ENCODE measurements around the gene JUNB.
A peak's percentile ranks its signal among the peaks of the same experiment; 100 is the strongest.
"Not testable (repeated sequence)": the region's sequence is repeated elsewhere in the genome, so short reads cannot be mapped to it uniquely, and the experiment has no call there.

Gene JUNB

GRCh38 chr19:12802267-12803106, 11.2 kb downstream of the JUNB start:
- H3K27me3 ChIP-seq: no peaks in the 10 kb centered on the region
- H3K36me3 ChIP-seq: peaks cover 35% of the 10 kb centered on the region
- H3K9me3 ChIP-seq: no peaks in the 10 kb centered on the region
- peak overlapping the region; percentile 90 for H3K4me3 ChIP-seq
- H3K9ac ChIP-seq: peak overlapping the region; percentile 97
- peak overlapping the region; percentile 92 for H3K27ac ChIP-seq
- no peak for TF ChIP-seq Cebpa-rat (IDR thresholded peaks at IDR 0.05)
- H3K4me2 ChIP-seq: peak overlapping the region; percentile 87
- H4K20me1 ChIP-seq: peaks cover 15% of the 10 kb centered on the region
- H3K4me1 ChIP-seq: peaks cover 59% of the 10 kb centered on the region

DNA sequence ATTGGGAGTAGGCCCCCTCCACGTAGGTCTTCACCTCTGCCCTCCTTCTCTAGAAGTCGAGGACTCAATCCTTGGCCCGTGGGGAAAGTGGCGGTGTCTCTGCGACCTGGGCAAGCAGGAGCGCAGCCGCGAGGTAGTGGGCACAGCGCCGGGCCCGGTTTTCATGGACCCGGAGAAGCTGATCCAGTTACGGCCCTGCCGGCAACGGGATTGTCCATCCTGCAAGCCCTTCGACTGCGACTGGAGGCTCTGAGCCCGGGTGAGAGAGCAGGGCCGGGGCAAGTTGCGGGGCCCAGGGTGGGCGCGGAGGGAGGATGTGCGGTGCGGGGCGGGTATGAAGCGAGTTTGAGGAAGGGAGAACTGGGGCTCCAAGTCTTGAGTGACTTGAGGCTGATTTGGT, 12.8 kb downstream of the JUNB start:
- Histone ChIP-seq H3K4me3 (no peak overlapping the region), H3K4me1 (peaks cover 59% of the 10 kb centered on the region), H3K36me3 (peaks cover 35% of the 10 kb centered on the region), H3K9ac (no peak overlapping the region), H3K27ac (no peak overlapping the region), H3K4me2 (0 out of 2 replicates have a peak overlapping the region, but pooled peaks have one; percentile 14), H4K20me1 (peaks cover 15% of the 10 kb centered on the region), H3K27me3 (no peaks in the 10 kb centered on the region), H3K9me3 (no peaks in the 10 kb centered on the region)
- no peak for TF ChIP-seq Cebpa-rat (IDR thresholded peaks at IDR 0.05)

DNA sequence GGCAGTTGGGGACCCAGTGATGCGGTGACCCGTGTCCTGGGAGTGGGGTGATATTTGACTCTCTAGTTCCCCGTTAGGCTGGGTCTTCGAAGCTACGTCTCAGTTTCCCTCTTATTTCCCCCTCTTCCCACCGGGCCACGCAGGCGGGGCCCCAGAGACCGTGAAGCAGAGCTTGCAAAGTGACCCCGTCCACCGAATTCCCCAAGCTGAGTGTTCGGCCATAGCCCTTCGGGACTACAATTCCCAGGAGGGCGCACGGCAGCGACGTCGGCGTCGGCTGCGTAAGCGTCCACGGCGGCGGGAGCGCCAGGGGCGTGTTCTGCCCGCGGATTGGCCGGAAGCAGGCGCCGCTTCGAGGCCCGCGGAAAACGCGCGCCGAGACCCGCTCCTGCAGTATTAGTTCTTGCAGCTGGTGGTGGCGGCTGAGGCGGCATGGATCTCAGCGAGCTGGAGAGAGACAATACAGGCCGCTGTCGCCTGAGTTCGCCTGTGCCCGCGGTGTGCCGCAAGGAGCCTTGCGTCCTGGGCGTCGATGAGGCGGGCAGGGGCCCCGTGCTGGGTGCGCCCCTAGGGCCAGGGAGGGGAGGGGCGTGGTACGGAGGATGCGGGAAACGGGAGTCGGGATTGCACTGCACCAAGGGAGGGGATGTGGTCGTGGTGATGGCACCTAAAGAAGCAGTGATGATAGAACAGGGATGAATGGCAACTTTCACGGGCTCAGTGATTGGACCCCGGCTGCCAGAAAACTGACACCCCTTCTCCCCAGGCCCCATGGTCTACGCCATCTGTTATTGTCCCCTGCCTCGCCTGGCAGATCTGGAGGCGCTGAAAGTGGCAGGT, 15.2 kb downstream of the JUNB start, which contains the start of gene RNASEH2A:
Gene RNASEH2A (plus strand): TSS at position 343 of the 840 bp plus-strand sequence. CDS start 90 bp downstream, at position 433.
- no peaks in the 10 kb centered on the region for H3K27me3 ChIP-seq
- peak within 1 kb of the TSS; percentile 96 for H3K4me2 ChIP-seq
- H3K4me1 ChIP-seq: peaks cover 44% of the 10 kb centered on the region
- H3K9me3 ChIP-seq: no peaks in the 10 kb centered on the region
- peak within 1 kb of the TSS; percentile 78 for H3K4me3 ChIP-seq
- H3K9ac ChIP-seq: peak within 1 kb of the TSS; percentile 87
- H4K20me1 ChIP-seq: no peaks in the 10 kb centered on the region
- peak within 1 kb of the TSS; percentile 81 for H3K27ac ChIP-seq
- H3K36me3 ChIP-seq: peaks cover 43% of the 10 kb centered on the region
- TF ChIP-seq Cebpa-rat (IDR thresholded peaks at IDR 0.05): no peak

GRCh38 chr19:12815088-12815487, 23.8 kb downstream of the JUNB start:
- no peak for TF ChIP-seq Cebpa-rat (IDR thresholded peaks at IDR 0.05)
- H3K9me3 ChIP-seq: no peaks in the 10 kb centered on the region
- H3K4me3 ChIP-seq: no peak overlapping the region
- no peak overlapping the region for H3K9ac ChIP-seq
- no peaks in the 10 kb centered on the region for H4K20me1 ChIP-seq
- H3K36me3 ChIP-seq: peaks cover 74% of the 10 kb centered on the region
- no peaks in the 10 kb centered on the region for H3K27me3 ChIP-seq
- H3K4me2 ChIP-seq: no peak overlapping the region
- H3K4me1 ChIP-seq: no peaks in the 10 kb centered on the region
- H3K27ac ChIP-seq: no peak overlapping the region

GRCh38 chr19:12817188-12817587, 25.9 kb downstream of the JUNB start:
- H3K36me3 ChIP-seq: peaks cover 53% of the 10 kb centered on the region
- not testable (repeated sequence) for H3K9ac ChIP-seq, H3K4me2 ChIP-seq, H4K20me1 ChIP-seq, H3K27ac ChIP-seq, H3K4me1 ChIP-seq, H3K4me3 ChIP-seq, H3K9me3 ChIP-seq, H3K27me3 ChIP-seq

GRCh38 chr19:12817810-12818209, 26.5 kb downstream of the JUNB start:
- H3K36me3 ChIP-seq: peaks cover 46% of the 10 kb centered on the region
- H4K20me1 ChIP-seq, H3K27ac ChIP-seq, H3K4me2 ChIP-seq, H3K4me1 ChIP-seq, H3K9me3 ChIP-seq, H3K9ac ChIP-seq, H3K4me3 ChIP-seq, H3K27me3 ChIP-seq: not testable (repeated sequence)

DNA sequence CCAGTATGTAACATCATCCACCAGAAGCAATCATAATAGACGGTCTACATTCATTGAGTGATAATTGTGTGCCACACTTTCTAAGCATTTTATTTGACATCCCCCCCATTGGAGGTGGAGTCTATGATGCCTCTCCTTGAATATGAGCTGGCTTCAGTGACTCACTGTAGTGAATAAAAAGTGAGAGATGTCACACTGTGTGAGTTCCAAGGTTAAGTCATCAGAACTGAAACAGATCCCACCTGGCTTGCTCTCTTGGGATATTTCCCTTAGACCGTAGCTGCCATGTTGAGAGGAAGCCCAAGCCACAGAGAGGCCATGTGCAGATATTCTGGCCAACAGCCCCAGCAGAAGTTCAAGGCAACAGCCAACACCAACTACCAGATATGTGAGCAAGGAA, 30.5 kb downstream of the JUNB start:
- Histone ChIP-seq H3K4me3 (no peak overlapping the region), H3K9me3 (no peaks in the 10 kb centered on the region), H3K27me3 (no peaks in the 10 kb centered on the region), H3K4me1 (peaks cover 6% of the 10 kb centered on the region), H4K20me1 (no peaks in the 10 kb centered on the region), H3K4me2 (no peak overlapping the region), H3K9ac (no peak overlapping the region), H3K27ac (no peak overlapping the region), H3K36me3 (peaks cover 8% of the 10 kb centered on the region; the same call in 1 of the 2 replicates)
- no peak for TF ChIP-seq Cebpa-rat (IDR thresholded peaks at IDR 0.05)

GRCh38 chr19:12825254-12826131, 34.2 kb downstream of the JUNB start:
- Histone ChIP-seq H3K4me3 (no peak overlapping the region), H3K27ac (no peak overlapping the region), H3K9ac (no peak overlapping the region), H3K4me2 (peak overlapping the region; percentile 37; the same call in 1 of the 2 replicates), H3K4me1 (peaks cover 18% of the 10 kb centered on the region), H4K20me1 (peaks cover 11% of the 10 kb centered on the region; the same call in 1 of the 2 replicates), H3K36me3 (no peaks in the 10 kb centered on the region), H3K9me3 (no peaks in the 10 kb centered on the region), H3K27me3 (peaks cover 15% of the 10 kb centered on the region)
- TF ChIP-seq Cebpa-rat (IDR thresholded peaks at IDR 0.05): no peak

DNA sequence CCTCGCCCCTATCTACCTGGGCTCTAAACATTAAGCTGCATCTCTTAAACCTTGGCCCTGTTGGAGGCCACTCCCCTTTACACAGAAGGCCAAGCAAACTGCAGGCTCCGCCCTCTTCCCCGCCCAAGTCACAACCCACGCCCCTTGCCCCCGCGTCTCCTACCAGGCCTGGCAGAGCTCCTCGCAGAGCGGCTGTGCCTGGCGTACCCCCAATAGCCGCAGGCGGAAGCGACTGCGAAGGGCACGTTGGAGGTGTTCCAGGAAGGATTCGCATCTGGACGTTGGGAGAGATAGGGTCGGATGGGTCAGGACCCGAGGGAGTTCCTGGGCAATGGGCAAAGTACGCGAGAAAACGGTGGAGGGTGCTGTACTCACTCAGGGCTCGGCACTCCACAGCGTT, 37.2 kb downstream of the JUNB start:
- peaks cover 27% of the 10 kb centered on the region for H4K20me1 ChIP-seq
- H3K36me3 ChIP-seq: no peaks in the 10 kb centered on the region
- no peak overlapping the region for H3K27ac ChIP-seq
- H3K27me3 ChIP-seq: peaks cover 37% of the 10 kb centered on the region
- no peak overlapping the region for H3K4me3 ChIP-seq
- H3K4me2 ChIP-seq: peak overlapping the region; percentile 61
- H3K9me3 ChIP-seq: no peaks in the 10 kb centered on the region
- no peak for TF ChIP-seq Cebpa-rat (IDR thresholded peaks at IDR 0.05)
- H3K4me1 ChIP-seq: peaks cover 29% of the 10 kb centered on the region
- H3K9ac ChIP-seq: no peak overlapping the region
